Activated T-cell treated with anti-CD3 and anti-CD28 coated beads, Interleukin-2, amount 50 U/mL, for 48 hours (primary cell): ENCODE data around the gene TNIP1.

Experiments used
- DNase-seq, 2 experiments: peaks; one replicate each; pipeline ENCODE4 v3.0.0-alpha.2; 2020

Gene TNIP1

GRCh38 chr5:151038801-151039238, 42.0 kb downstream of the TNIP1 start:
- peak; percentile 45 to 64 for DNase-seq

DNA sequence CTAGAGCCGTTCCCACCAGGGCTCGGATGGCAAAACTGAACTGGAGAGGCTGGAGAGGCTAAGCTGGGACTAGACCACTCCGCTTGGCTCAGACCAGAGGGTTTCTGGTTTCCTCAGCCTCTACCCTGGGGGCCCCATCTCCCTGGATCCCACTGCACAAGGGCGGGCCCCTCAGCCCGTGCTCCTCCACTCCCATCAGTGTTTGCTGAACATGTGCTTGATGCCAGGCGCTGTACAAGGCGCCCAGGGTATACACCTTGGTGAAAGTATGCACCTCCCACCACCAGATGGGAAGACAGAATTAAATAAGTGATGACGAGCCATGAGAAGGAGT, 42.5 kb downstream of the TNIP1 start:
- DNase-seq, result no peak

- DNase-seq, result no peak
Measured at GRCh38 chr5:151037561-151038411, 43.0 kb downstream of the TNIP1 start.

DNA sequence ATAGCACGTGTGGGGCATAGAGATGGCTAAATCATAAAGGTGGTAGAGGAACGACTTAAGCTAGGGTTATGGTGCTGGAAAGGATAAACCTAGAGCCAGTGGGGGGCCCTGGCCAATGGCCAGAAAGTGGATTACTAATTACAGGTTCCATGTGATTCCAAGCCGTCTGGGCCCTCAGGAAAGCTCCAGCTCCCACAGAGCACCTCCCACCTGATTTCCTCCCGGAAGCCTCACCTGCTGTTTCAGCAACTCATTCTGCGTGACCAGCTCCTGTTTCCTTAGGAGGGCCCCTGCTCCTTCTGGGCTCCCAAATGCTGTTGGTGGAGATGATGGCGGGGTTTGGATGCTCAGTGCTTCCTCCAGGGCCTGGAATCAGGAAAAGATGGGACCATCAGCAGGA, 44.3 kb downstream of the TNIP1 start:
- no peak for DNase-seq

GRCh38 chr5:151034422-151035379, 46.1 kb downstream of the TNIP1 start:
- DNase-seq, result no peak

- DNase-seq, result no peak
Measured at GRCh38 chr5:151033217-151033934, 47.5 kb downstream of the TNIP1 start.

DNA sequence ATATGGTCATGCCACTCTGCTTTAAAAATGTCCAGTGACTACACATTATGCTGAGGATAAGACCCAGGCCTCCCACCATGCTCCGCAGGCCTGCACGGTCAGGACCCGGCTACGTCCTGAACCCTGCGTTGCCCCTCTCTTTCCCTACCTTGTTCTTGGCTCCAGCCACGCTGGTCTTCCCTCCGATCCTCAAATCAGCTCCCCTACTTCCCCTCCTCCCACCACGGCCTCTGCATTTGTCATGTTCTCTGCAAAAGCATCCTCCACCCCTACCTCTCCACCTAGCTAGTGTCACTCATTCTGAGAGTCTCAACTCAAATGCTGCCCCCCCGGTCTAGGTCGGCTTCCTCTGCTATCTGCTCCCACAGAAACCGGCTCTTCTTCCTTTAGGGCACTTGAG, 49.3 kb downstream of the TNIP1 start:
- DNase-seq, result no peak

- DNase-seq, result no peak
Measured at GRCh38 chr5:151030379-151030778, 50.5 kb downstream of the TNIP1 start.

- no peak for DNase-seq
Measured at GRCh38 chr5:151030056-151030336, 50.8 kb downstream of the TNIP1 start.

GRCh38 chr5:151029179-151030055, 51.4 kb downstream of the TNIP1 start:
- DNase-seq, result no peak

DNA sequence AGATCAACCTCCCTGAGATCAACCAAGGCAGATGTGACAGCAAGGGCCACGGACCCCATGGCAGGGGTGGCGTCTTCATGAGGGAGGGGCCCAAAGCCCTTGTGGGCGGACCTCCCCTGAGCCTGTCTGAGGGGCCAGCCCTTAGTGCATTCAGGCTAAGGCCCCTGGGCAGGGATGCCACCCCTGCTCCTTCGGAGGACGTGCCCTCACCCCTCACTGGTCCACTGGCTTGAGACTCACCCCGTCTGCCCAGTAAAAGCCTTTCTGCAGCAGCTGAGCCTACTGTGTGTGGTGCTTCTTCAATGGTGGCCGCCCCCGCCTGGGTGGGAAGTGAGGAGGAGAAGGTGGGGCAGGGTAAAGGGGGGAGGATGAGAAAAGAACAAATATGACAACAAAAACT, 52.1 kb downstream of the TNIP1 start:
- no peak for DNase-seq

GRCh38 chr5:151027961-151028479, 52.8 kb downstream of the TNIP1 start:
- no peak for DNase-seq

GRCh38 chr5:151026679-151027078, 54.2 kb downstream of the TNIP1 start:
- no peak for DNase-seq

- DNase-seq, result no peak
Measured at GRCh38 chr5:151026088-151026487, 54.7 kb downstream of the TNIP1 start.

DNA sequence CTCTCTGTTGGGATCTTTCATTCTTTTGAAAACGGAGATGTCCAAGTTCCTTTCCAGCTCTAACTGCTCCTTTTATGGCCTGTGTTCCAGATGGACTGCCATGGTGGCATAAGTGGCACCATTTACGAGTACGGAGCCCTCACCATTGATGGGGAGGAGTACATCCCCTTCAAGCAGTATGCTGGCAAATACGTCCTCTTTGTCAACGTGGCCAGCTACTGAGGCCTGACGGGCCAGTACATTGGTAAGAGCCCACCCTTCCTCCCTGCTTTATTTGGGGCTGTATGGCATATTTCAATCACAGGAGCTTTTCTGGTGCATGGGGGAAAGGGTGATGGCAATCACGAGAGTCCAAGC, 55.6 kb downstream of the TNIP1 start:
- DNase-seq, result no peak

DNA sequence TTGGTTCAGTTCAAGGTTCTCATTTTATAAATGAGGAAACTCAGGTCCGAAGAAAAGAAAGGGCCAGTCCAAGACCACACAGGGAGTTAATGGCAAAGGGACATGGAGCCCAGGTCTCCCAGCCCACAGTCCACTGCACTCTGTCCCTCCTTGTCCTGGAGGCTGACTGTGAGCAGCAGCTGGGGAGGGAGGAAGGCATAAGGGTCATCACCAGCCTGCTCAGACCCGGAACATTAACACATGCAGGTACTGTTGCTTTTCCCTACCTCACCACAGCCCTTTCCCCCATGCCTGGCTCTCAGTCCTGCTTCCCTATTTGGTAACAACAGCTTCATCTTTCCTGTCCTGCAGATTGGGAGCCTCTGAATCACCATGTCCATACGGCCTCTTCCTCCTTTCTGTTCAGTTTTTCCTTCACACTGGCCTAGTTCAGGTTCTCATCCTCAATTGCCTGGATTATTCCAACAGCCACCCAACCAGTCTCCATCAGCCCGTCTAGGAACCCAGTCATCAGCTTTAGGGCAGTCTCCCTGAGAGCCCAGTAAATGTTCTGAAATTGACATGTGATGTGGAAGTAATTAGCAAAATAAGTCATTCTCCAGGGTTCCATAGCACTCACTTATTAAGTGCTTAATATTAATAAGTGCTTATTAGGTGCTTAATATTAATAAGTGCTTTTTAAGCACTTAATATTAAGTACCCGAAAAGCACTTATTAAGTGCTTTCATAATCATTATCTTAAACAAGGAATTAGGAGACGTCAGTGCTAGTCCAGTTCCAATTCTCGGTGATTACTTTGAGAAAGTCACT, 56.2 kb downstream of the TNIP1 start:
- DNase-seq, result no peak

GRCh38 chr5:151023651-151024050, 57.2 kb downstream of the TNIP1 start:
- DNase-seq, result no peak

DNA sequence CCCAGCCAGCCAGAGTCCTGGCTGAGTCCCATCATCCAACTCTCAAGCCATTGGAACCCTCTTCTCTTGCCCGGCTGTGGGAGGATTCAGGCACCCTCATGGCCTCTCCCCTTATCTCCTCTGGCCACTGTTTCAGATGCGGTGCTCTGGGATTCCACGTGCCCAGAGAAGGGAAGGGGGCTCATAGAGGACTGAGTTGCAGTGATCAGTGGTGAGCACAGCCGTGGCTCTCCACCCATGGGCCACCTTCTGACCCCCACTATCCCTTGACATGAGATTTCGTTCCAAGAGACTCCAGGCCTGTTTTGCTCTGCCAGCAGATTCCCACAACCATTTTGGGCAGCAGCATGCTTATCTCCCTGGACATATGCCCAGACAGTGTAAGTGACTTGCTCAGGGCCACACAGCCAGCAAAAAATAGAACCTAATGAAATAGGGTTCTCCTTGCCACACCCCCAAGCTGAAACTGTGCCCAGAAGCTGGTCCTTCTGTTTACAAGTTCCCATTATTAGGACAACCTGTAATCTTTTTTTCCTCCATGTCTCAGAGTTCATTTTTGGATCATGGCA, 57.7 kb downstream of the TNIP1 start:
- no peak for DNase-seq

GRCh38 chr5:151022511-151023018, 58.3 kb downstream of the TNIP1 start:
- no peak for DNase-seq

GRCh38 chr5:151021746-151022145, 59.1 kb downstream of the TNIP1 start:
- DNase-seq, result no peak
